Heart left ventricle (tissue), 13 donors: Measurements from ENCODE around the gene PIM1.

ENCODE experiments used
- POLR2A ChIP-seq, 2 donors: fragments of 450-650 bp; IDR thresholded peaks; one replicate each; pipeline ENCODE4 v1.6.1; 2017; ENCODE audit warnings: antibody characterized with exemption in 2 of 2, mild to moderate bottlenecking in 2 of 2, moderate library complexity in 2 of 2
- TF ChIP-seq, protein P1 (sequence below), 12 donors: fragments of 200-600 bp; sonication (generic) in 4 of 12; IDR thresholded peaks; one replicate each; pipeline versions ENCODE4 v1.5.0 to v1.8.0; 2018 to 2022; ENCODE audit warnings: antibody characterized with exemption in 12 of 12, mild to moderate bottlenecking in 5 of 12
- donor health status: ischemic (EF 13 %, LVEDD 7.1; RV severe dilation, severe dysfunction).
- donor health status: DM: no; HTN: yes; CAD: no.
- donor health status: DM: no; HTN: no; CAD: no.
- donor health status: ischemic (EF 25% LVEDD 6.9; RV normal size, moderate dysfunction).
- donor health status: ischemic (EF 25% LVEDD 5.7; RV mildly dilated, moderate dysfunction).
- donor health status: ischemic (EF 35%, LVEDD 5.7; RV mildly dilated, moderate dysfunction).
- donor health status: nonischemic (EF 11% LVEDD 7.7; RV severe dilation, severe dysfunction).
- donor health status: DM: yes; HTN: yes; CAD: no.
- donor health status: PGD.
- donor health status: ischemic (EF 29% LVEDD 5.4; RV normal size, mild dysfunction).
- donor health status: nonischemic (EF 23%, LVEDD 6.1; RV moderate dilation, normal function).

DNA sequence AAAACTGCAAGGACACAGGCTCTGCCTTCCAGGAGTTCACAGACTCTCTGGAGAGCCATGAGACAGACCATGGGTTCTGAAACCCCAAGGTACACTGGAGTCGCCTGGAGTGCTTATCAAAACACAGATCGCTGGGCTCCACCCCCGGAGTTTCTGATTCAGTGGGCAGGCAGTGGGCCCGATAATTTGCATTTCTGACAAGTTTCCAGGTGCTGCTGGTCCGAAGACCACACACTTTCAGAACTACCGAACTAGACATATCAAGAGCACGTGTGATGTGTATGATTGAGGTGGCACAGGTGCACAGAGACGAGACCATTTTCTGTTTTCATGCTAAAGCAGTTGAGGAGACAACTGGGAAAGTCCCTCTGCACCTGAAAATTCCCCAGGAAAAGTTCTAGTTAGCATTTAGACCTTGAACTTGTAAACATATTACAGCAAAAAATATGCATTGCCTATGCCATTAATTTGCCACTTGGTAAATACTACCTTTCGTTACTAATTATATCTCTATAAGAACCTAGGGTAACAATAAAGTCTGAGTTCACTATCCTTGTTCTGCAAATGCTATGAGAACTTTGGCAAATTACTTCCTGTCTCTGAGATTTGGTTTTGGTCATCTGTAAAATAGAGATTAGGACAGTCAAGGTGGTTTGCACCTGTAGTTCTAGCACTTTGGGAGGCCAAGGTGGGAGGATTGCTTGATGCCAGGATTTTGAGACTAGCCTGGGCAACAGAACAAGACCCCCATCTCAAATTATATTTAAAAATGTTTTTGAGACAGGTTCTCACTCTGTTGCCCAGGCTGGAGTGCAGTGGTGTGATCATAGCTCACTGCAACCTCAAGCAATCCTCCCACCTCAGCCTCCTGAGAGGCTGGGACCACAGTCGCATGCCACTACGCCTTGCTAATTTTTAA lies 14.3 kb upstream of the PIM1 start:
- TF ChIP-seq POLR2A (IDR thresholded peaks at IDR 0.05) = no peak
- TF ChIP-seq, protein P1, sequence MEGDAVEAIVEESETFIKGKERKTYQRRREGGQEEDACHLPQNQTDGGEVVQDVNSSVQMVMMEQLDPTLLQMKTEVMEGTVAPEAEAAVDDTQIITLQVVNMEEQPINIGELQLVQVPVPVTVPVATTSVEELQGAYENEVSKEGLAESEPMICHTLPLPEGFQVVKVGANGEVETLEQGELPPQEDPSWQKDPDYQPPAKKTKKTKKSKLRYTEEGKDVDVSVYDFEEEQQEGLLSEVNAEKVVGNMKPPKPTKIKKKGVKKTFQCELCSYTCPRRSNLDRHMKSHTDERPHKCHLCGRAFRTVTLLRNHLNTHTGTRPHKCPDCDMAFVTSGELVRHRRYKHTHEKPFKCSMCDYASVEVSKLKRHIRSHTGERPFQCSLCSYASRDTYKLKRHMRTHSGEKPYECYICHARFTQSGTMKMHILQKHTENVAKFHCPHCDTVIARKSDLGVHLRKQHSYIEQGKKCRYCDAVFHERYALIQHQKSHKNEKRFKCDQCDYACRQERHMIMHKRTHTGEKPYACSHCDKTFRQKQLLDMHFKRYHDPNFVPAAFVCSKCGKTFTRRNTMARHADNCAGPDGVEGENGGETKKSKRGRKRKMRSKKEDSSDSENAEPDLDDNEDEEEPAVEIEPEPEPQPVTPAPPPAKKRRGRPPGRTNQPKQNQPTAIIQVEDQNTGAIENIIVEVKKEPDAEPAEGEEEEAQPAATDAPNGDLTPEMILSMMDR (IDR thresholded peaks at IDR 0.05) = no peak
